GM18526 (cell line): ENCODE measurements around the gene CYP26B1.

ENCODE experiments used
- POLR2A ChIP-seq: IDR thresholded peaks from 3 replicates; pipeline ENCODE4 v1.6.1; 2011; ENCODE audit not compliant: insufficient read length; ENCODE audit errors: extremely low read depth

Gene CYP26B1

DNA sequence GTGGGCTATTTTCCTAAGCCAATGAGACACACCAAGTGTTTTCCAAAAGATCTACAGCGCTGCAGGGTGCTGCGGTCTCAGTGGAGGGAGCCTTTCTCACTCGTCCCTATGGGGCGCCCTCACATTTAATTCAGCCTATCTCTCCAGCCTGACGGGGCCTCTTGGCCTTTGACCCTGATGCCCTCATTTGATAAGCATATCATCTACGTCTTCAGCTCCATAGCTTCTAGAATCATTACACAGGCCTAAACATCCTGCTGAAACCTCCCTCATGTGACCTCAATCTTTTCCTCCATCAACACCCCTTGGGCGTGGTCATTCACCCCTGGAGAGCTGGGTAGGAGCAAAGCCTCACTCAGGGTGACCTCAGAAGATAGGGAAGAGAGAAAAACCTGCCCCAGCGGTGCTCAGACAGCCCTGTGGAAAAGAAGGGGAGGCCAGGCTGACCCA, 57.4 kb downstream of the CYP26B1 start:
- no peak for TF ChIP-seq POLR2A

- no peak for TF ChIP-seq POLR2A
Measured at GRCh38 chr2:72089537-72089936, 58.1 kb downstream of the CYP26B1 start.

GRCh38 chr2:72089028-72089427, 58.6 kb downstream of the CYP26B1 start:
- no peak for TF ChIP-seq POLR2A

DNA sequence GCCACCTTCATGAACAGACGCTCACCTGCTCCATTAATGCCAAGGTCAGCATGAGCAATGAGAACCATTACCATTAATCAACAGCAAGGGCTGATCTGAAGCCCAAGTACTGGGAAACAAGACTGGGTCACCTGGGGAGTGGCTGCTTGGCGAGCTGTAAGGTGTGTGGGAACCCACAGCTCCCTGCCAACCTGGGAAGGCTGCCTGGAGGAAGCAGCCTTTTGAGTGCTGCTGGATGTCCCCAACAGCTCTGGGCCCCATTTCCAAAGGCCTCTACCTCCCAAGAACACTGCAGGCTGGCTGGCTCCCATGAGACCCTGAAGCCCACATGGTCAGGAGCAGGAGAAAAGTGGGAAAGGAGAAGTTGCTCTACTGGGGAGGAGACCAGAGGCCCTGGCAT, 62.1 kb downstream of the CYP26B1 start:
- TF ChIP-seq POLR2A: no peak

GRCh38 chr2:72085036-72085435, 62.6 kb downstream of the CYP26B1 start:
- TF ChIP-seq POLR2A: no peak

GRCh38 chr2:72084584-72084976, 63.1 kb downstream of the CYP26B1 start:
- no peak for TF ChIP-seq POLR2A

GRCh38 chr2:72083751-72084583, 63.7 kb downstream of the CYP26B1 start:
- no peak for TF ChIP-seq POLR2A

DNA sequence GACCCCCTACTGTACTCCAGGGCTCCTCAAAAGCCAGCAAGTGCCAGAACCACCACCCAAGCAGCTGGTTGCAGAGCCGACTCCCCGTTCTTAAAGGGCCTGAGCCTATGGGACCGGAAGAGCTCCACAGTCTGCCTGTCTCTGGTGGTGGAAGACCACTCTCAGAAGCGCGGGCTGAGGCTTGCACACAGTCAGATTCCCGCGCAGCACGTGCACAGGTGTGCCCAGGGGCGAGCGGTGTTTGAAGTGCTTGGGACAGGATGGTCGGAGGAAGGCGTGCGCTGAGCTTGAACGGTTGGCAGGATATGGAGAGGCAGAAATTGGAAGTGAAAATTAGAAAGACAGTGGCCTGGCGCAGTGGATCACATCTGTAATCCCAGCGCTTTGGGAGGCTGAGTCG, 64.8 kb downstream of the CYP26B1 start:
- no peak for TF ChIP-seq POLR2A

DNA sequence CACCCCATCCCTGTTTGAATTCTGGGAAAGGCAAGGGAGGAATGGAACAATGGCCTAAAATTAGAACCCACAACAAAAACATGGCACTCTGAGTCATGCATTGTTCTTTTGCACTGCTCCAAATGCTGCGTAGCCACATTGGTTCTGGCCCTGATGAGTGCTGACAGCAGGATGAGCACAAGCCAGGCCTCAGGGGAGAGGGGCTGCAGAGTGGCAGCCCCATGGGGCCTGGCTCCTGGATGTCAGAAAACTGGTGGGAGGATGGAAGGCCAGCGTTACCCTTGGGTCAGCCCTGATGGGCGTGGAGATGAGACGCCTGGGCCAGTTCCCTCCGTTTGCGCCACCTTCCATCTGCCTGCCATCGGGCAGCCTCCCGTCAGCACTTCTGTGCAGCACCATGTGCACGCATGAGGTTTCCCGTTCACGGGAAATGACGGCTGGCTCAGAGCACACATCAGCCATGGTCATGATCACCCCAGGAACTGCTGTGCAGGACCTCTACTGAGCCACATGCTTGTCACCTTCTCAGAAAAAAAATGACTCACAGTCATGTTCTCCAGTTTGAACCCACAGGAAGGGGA, 65.6 kb downstream of the CYP26B1 start:
- no peak for TF ChIP-seq POLR2A

DNA sequence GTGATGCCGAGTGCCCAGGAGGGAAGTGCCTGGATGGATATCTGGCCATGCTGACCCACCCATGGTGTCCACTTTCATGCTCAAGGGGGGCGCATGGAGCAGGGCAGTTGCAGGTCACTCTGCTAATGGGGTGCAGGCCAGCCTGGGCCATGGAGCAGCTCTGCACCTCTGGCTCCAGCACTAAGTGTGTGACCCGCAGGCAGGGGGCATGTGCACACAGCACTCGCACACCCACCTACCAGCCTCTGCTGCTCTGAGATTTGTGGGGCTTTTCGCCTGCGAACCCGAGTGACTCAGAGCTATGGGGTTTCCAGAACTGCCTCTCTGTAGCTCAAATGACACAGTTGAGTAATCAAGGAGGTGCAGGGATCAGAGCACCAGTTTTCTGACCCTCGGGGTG, 66.2 kb downstream of the CYP26B1 start:
- TF ChIP-seq POLR2A: no peak

GRCh38 chr2:72080286-72081145, 67.1 kb downstream of the CYP26B1 start:
- TF ChIP-seq POLR2A: no peak
